HG03565 (cell line): ENCODE results near the gene ANO5.
"Not testable (repeated sequence)": the region's sequence is repeated elsewhere in the genome, so short reads cannot be mapped to it uniquely, and the experiment has no call there.

Experiments used
- ATAC-seq: cut with Tn5 transposase; IDR thresholded peaks from one replicate; pipeline ENCODE4 v1.9.1; 2021; ENCODE audit warnings: mild to moderate bottlenecking, moderate library complexity; ENCODE audit not compliant: unreplicated experiment

ANO5 gene

DNA sequence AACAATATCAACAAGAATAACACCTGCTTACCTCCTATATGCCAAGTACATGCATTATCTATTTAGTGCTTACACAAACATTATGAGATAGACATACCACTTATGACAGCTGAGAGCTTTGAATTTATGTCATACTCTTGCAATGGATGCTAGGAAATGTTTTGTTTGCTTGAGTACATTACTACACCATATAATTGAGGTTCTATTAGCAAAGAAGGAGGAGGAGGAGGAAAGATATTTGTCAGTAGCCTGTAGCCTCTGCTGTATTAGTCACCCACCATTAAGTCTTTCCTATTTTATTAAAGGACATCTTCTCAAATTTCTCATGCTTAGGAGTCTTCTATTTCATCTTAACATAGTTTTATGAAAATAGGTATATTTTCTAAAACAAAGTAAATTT is 6.4 kb downstream of the ANO5 start:
- ATAC-seq = no peak

DNA sequence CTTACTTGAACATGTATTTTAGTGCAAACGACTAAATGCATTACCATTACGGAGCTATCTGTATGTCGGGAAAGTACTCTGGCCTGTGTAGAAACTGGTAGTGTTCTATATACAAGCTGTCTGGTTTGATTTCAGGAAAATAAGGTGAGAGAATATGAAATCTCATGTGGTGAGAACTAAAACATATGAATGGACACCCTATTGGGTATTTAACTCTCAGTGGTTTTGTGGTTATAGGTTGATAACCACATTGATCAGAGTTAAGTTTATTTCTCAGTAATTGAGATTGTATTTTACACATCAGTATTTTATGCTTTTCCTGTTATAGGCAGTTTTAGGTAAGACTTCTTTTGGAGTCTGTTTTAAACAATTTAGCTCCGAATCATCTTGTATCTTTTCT is 10.4 kb downstream of the ANO5 start:
- ATAC-seq = peak; percentile 77

DNA sequence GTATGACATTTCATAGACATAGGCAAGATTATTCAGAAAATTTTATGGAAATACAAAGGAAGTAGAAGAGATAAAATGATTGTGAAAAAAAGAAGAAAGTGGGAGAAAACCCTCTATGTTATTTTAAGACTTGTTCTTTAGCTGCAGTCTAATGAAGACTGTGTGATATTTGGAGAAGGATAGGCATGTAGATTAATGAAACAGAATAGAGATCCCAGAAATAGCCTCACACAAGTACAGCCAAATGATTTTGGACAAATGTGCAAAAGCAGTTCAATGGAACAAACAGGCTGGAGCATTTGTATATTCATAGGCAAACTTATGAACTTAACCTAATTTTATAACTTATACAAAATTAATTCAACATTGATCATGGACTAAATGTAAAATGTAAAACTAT is 14.3 kb downstream of the ANO5 start:
- ATAC-seq = no peak

DNA sequence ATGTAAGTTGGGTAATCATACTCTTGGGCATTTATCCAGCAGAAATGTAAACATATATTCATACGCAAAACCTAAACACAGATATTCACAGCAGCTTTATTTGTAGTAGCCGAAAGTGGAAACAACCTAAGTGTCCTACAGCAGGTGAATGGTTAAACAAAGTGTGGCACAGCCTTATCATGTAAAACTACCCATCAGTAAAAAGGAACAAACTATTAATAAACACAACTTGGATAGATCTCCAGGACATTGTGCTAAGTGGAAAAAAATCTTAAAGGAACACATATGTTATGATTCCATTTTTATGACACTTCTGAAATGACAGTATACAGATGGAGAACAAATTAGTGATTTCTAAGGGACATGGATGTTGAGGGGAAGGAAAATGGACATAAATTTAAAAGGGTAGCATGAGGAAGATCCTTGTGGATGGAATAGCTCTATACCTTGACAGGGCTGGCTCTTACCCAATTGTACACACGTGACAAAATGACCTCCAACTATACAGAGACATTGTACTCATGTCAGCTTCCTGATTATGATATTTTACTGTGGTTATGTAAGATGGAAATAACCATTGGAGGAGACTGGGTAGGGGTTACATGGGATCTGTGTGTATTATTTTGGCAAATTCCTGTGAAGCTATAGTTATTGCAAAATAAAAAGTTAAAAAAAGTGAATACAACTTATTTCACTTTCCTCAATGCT is 15.4 kb downstream of the ANO5 start:
- no peak for ATAC-seq

GRCh38 chr11:22216940-22217339 is 24.1 kb downstream of the ANO5 start:
- no peak for ATAC-seq

DNA sequence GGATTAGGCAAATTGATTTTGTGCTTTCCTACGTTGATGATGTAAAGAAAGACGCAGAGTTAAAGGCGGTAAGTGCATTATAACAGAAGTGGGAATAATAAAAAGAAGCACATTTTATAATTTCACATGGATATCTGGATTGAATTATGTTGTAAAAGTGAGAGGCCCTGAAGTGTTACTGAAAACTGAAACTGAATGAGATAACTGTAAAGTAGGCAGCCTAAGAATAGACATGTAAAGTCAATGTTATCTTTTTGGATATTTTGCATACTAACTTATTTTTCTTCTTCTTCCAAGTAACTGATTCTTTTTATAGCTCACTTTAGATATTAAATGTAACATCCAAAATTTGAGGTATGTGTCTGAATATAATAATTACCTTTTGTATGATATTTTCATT is 28.3 kb downstream of the ANO5 start:
- no peak for ATAC-seq

GRCh38 chr11:22225190-22225589 is 32.3 kb downstream of the ANO5 start:
- no peak for ATAC-seq

DNA sequence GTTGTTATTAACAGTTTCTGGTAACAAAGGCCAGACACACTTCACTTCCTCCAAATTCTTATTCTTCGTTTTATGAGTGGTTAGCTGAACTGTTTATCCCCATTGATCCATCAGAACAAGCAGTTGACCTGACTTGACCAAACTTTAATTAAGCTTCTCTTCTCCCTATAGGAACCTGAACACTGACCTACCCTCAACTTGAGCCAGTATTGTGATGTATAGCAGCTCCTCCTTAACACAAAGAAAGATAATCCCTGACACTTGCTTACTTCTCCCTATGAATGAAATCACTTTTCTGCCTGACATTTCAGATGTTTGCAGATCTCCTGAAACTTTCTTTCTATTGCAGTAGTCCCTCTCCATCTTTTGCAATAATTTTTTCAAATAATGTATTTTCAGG is 41.9 kb downstream of the ANO5 start:
- no peak for ATAC-seq

DNA sequence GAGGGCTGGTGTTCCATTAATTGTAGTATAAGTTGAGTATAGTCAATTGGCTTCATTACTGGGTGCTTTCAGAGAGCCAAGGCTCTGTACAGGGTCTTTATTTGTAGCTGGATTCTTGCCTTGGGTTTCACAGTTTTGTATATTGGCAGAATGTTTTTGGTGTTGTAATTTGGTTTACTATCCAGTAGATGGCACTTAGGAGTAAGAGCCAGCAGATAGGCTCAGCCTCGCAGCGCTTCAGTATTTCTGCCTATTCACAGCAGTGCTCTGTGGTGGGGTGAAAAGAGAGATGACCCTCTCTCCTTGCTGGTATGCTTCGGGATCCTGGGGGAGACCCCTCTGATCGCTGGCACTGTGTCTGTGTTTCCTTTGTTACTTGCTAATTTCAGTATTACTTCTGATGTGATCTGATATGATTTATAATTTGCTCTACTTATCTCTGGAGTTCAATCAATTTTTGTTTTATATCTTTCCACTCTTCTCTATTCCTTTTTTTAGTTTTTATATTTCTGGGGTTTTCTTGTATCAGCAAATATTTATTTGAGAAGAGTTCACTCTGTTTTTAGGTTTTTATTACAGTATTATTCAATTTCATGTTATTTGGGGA is 52.2 kb downstream of the ANO5 start:
- ATAC-seq = peak; percentile 91

GRCh38 chr11:22246992-22247391 is 54.1 kb downstream of the ANO5 start:
- no peak for ATAC-seq

GRCh38 chr11:22249871-22250270 is 57.0 kb downstream of the ANO5 start:
- no peak for ATAC-seq

DNA sequence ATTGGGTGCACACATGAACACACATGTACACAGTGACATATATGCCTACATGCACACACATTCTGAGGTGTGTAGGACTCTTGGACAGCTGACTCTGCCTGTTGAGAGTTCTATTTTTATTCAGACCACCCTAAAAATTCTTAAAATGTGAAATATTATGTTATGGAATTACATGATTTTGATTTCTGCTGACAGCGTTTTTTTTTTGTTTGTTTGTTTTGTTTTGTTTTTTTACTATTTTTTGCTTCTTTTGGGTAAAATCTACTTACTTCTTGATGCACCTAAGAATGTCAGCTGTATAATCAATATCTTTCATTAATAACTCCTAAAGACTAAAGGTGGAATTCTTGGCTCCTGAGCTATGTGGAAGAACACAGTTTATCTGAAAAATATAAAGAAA is 64.0 kb downstream of the ANO5 start:
- ATAC-seq = no peak

- no peak for ATAC-seq
These were observed 70.7 kb downstream of the ANO5 start for GRCh38 chr11:22263613-22264012.

- ATAC-seq = not testable (repeated sequence)
These were observed 76.2 kb downstream of the ANO5 start for GRCh38 chr11:22268983-22269624.

GRCh38 chr11:22273781-22274180 is 80.9 kb downstream of the ANO5 start:
- no peak for ATAC-seq

DNA sequence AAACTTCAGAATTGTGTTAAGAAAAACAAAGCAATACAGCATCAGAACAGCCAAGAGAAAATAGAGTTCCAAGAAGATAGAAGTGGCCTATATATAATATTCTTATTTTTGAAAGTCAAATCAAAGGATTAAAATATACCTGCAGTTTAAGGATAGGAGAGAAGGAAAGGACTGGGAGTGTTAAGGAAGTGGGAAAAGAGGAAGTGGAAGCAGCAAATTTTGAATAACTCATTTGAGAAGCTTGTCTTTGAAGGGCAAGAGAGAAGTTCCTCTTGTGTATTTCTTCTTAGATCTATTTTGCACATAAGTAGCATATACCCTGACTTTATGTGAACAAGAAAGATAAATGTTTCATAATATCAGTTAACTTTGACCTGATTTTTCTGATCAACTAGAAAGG is 82.7 kb downstream of the ANO5 start:
- no peak for ATAC-seq

DNA sequence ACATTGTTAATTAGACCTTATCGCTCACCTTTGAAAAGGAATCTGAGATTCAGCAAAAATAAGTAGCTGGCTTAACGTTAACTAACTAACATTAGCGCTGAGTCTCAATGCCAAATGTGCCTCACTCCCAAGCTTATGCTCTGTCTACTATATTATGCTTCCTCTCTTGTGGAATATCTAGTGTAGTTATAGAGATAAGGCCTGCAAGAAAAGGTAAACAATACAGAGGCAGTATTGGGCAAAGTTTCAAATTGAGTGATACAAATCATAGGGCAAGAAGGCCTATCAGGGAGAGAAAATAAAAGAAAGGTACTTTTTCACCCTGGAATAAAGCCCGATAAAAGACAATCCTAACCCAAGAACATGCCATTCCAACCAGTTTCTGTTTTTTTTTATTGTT is 83.7 kb downstream of the ANO5 start:
- no peak for ATAC-seq

DNA sequence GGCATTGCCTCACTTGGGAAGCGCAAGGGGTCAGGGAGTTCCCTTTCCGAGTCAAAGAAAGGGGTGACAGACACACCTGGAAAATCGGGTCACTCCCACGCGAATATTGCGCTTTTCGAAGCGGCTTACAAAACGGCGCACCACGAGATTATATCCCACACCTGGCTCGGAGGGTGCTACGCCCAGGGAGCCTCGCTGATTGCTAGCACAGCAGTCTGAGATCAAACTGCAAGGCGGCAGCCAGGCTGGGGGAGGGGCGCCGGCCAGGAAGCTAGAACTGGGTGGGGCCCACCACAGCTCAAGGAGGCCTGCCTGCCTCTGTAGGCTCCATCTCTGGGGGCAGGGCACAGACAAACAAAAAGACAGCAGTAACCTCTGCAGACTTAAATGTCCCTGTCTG is 92.1 kb downstream of the ANO5 start:
- not testable (repeated sequence) for ATAC-seq

DNA sequence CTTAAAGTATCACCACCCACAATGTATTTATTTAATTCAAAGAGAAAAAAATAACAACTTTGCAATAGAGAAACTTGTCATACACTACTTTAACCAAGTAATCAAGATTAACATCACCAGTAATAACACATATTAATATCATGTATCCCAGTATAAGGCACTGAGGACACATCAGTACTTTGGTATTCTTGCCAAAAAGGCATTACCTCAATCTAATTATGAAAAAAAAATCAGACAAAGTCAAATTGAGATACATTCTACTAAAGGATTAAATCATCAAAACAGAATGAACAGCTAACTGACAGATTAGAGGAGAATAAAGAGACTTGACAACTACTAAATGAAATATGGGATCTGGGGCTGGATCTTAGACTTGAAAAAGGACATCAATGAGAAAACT is 109.5 kb downstream of the ANO5 start:
- no peak for ATAC-seq

DNA sequence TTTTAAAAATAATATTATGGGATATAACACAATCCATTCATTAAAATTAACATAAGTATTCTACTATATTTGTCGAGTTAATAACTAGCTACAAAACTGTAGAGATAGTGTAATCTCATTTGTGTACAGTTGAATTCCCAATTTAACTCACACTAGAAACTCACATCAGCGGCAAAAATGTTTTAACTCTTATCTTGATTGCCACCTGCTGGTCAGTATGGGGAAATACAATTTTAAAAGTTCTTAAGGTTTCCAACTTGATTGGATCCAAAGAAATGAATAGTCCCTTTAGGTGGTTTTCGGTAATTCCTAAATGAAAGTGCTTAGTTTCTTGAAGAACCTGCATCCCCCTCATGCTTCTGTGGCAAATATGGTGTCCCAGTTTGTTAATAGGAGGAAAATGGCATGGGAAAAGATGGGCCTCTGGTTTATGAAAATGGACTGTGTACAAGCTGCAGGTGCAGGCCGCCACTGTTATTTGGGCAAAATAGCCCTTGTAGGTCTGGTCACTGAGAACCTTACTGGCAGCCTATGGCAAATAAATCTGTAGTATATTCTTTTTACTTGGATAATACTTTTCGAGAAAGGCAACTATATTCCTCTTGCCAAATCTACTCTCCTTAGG is 111.6 kb downstream of the ANO5 start:
- no peak for ATAC-seq

DNA sequence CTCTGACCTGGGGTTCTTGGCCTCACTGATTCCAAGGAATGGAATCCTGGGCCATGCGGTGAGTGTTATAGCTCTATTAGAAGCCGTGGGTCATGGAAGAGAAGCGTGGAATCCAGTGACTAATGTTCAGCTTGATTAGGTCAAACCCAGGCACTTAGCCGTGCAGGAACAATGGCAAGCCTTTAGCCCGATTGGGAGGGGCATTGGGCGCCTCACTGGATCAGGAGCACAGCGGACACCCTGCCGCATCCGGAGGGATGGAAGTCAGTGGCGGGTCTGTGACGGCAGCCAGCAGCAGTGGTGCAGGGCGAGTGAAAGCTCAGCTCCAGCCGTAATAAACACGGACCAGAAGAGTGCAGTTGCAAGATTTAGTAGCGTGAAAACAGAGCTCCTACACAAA is 124.8 kb downstream of the ANO5 start:
- ATAC-seq = no peak

GRCh38 chr11:22331771-22332170 is 138.9 kb downstream of the ANO5 start:
- ATAC-seq = no peak
